H9 (cell line): ENCODE data around the gene SCAF8. TPM values are rescaled to one million over a fixed set of nuclear protein-coding genes. Genes with fewer than 3 reads are reported as not detected.

Experiments used
- DNase-seq: peaks from one replicate; pipeline ENCODE4 v3.0.0-alpha.2; 2017
- H2AFZ ChIP-seq: one replicate; pipeline ENCODE4 v1.6.1; 2013; ENCODE audit warnings: mild to moderate bottlenecking, low read length, control low read depth, moderate library complexity
- H2AK5ac ChIP-seq: 2 replicates; pipeline ENCODE4 v1.6.1; 2013; ENCODE audit warnings: low read length, control low read depth, mixed read lengths; ENCODE audit not compliant: insufficient read length
- H2BK120ac ChIP-seq: one replicate; pipeline ENCODE4 v1.6.1; 2013; ENCODE audit warnings: low read depth, mild to moderate bottlenecking, low read length, control low read depth, inconsistent platforms; ENCODE audit not compliant: poor library complexity, severe bottlenecking
- H2BK12ac ChIP-seq: 2 replicates; pipeline ENCODE4 v1.6.1; 2013; ENCODE audit warnings: low read length, control low read depth, mixed read lengths, low read depth; ENCODE audit not compliant: insufficient read length
- H2BK15ac ChIP-seq: 2 replicates; pipeline ENCODE4 v1.6.1; 2013; ENCODE audit warnings: low read depth, low read length, control low read depth
- H2BK20ac ChIP-seq: one replicate; pipeline ENCODE4 v1.6.1; 2013; ENCODE audit warnings: low read depth, mild to moderate bottlenecking, low read length, control low read depth, inconsistent platforms; ENCODE audit not compliant: poor library complexity, severe bottlenecking
- H2BK5ac ChIP-seq: 2 replicates; pipeline ENCODE4 v1.6.1; 2013; ENCODE audit warnings: low read length, control low read depth, mixed read lengths; ENCODE audit not compliant: insufficient read length
- H3K14ac ChIP-seq: 2 replicates; pipeline ENCODE4 v1.6.1; 2013; ENCODE audit warnings: low read length, control low read depth; ENCODE audit not compliant: insufficient read depth
- H3K18ac ChIP-seq: 2 replicates; pipeline ENCODE4 v1.6.1; 2013; ENCODE audit warnings: low read depth, mild to moderate bottlenecking, mixed read lengths, low read length, control low read depth; ENCODE audit not compliant: insufficient read length
- H3K23ac ChIP-seq: 2 replicates; pipeline ENCODE4 v1.6.1; 2013; ENCODE audit warnings: low read length, control low read depth, mixed read lengths, low read depth; ENCODE audit not compliant: insufficient read length
- H3K23me2 ChIP-seq: 2 replicates; pipeline ENCODE4 v1.6.1; 2013; ENCODE audit warnings: low read depth, mild to moderate bottlenecking, mixed read lengths, low read length, control low read depth; ENCODE audit not compliant: insufficient read length, poor library complexity, severe bottlenecking
- H3K27ac ChIP-seq: 2 replicates; pipeline ENCODE4 v1.5.1; 2013; ENCODE audit warnings: low read length, control low read depth, mixed read lengths, low read depth; ENCODE audit not compliant: insufficient read length
- H3K27me3 ChIP-seq: 2 replicates; pipeline ENCODE4 v1.6.1; 2013; ENCODE audit warnings: low read length, control low read depth, inconsistent platforms; ENCODE audit not compliant: insufficient read depth
- H3K4ac ChIP-seq: 2 replicates; pipeline ENCODE4 v1.6.1; 2013; ENCODE audit warnings: low read depth, mild to moderate bottlenecking, control low read depth, inconsistent platforms, low read length, moderate library complexity
- H3K4me1 ChIP-seq: 2 replicates; pipeline ENCODE4 v1.6.1; 2013; ENCODE audit warnings: low read length, control low read depth, inconsistent platforms; ENCODE audit not compliant: insufficient read depth
- H3K4me2 ChIP-seq: 2 replicates; pipeline ENCODE4 v1.6.1; 2013; ENCODE audit warnings: low read length, control low read depth, mixed read lengths; ENCODE audit not compliant: insufficient read length, insufficient read depth
- H3K56ac ChIP-seq: 2 replicates; pipeline ENCODE4 v1.6.1; 2013; ENCODE audit warnings: low read depth, mild to moderate bottlenecking, mixed read lengths, low read length, control low read depth; ENCODE audit not compliant: insufficient read length
- H3K79me1 ChIP-seq: 2 replicates; pipeline ENCODE4 v1.6.1; 2013; ENCODE audit warnings: low read depth, mild to moderate bottlenecking, moderate library complexity, low read length, control low read depth, inconsistent platforms; ENCODE audit not compliant: insufficient read depth, poor library complexity, severe bottlenecking
- H3K79me2 ChIP-seq: 2 replicates; pipeline ENCODE4 v1.6.1; 2013; ENCODE audit warnings: low read length, control low read depth, inconsistent platforms; ENCODE audit not compliant: insufficient read depth
- H3K9ac ChIP-seq: 2 replicates; pipeline ENCODE4 v1.6.1; 2013; ENCODE audit warnings: low read length, control low read depth, mixed read lengths; ENCODE audit not compliant: insufficient read length; ENCODE audit errors: extremely low read depth
- H3K9me3 ChIP-seq: one replicate; pipeline ENCODE4 v1.6.1; 2013; ENCODE audit warnings: low read depth, low read length, inconsistent platforms; ENCODE audit not compliant: control insufficient read depth
- H3T11ph ChIP-seq: one replicate; pipeline ENCODE4 v1.6.1; 2013; ENCODE audit warnings: mild to moderate bottlenecking, low read length, control low read depth, inconsistent platforms
- H4K20me1 ChIP-seq: one replicate; pipeline ENCODE4 v1.6.1; 2013; ENCODE audit not compliant: control insufficient read depth, insufficient read length, insufficient read depth
- H4K5ac ChIP-seq: 2 replicates; pipeline ENCODE4 v1.6.1; 2013; ENCODE audit warnings: low read depth, mild to moderate bottlenecking, mixed read lengths, low read length, control low read depth; ENCODE audit not compliant: insufficient read length
- H4K8ac ChIP-seq: replicated peaks from 2 replicates; pipeline ENCODE4 v1.6.1; 2013; ENCODE audit warnings: low read length, control low read depth, mixed read lengths, low read depth; ENCODE audit not compliant: insufficient read length
- H4K91ac ChIP-seq: 2 replicates; pipeline ENCODE4 v1.6.1; 2013; ENCODE audit warnings: low read depth, mild to moderate bottlenecking, moderate library complexity, mixed read lengths, low read length, control low read depth; ENCODE audit not compliant: insufficient read length
- H3K27ac Mint-ChIP-seq, 3 experiments: 2 replicates in 2 of 3; 3 replicates in 1 of 3; pipeline ENCODE4 v1.8.0; 2020 to 2021; ENCODE audit warnings: mixed read lengths in 3 of 3, mild to moderate bottlenecking in 1 of 3, moderate library complexity in 1 of 3
- H3K27me3 Mint-ChIP-seq: 2 replicates; pipeline ENCODE4 v1.8.0; 2021; ENCODE audit warnings: low read depth, mild to moderate bottlenecking, moderate library complexity, mixed read lengths
- H3K36me3 Mint-ChIP-seq, 3 experiments: 2 replicates in 2 of 3; 3 replicates in 1 of 3; pipeline ENCODE4 v1.8.0; 2020 to 2021; ENCODE audit warnings: low read depth in 3 of 3, mixed read lengths in 3 of 3; ENCODE audit not compliant: insufficient read depth in 1 of 3
- H3K4me1 Mint-ChIP-seq, 2 experiments: 2 replicates each; pipeline ENCODE4 v1.8.0; 2020; ENCODE audit warnings: mixed read lengths in 2 of 2
- H3K4me3 Mint-ChIP-seq, 2 experiments: 2 replicates in 1 of 2; 3 replicates in 1 of 2; pipeline ENCODE4 v1.8.0; 2020 to 2021; ENCODE audit warnings: mild to moderate bottlenecking in 2 of 2, mixed read lengths in 2 of 2, moderate library complexity in 1 of 2
- H3K9me3 Mint-ChIP-seq, 2 experiments: 2 replicates in 1 of 2; 3 replicates in 1 of 2; pipeline ENCODE4 v1.8.0; 2020; ENCODE audit warnings: mild to moderate bottlenecking in 2 of 2, mixed read lengths in 2 of 2, moderate library complexity in 1 of 2
- WGBS: extraction: QIAGEN DNeasy Blood & Tissue Kit; methylation state at CpG from one replicate; pipeline ENCODE4 v1.1.7; 2013; ENCODE audit warnings: missing lambda C conversion rate, low lambda C conversion rate, mixed read lengths; ENCODE audit not compliant: insufficient read length; ENCODE audit errors: extremely low coverage; 5-methylcytosine and 5-hydroxymethylcytosine counted together
- total RNA-seq: library from RNA; stranded (reverse); gene quantifications from 2 replicates; pipeline ENCODE4 v1.2.1, GENCODE V29; 2021
- TF ChIP-seq, protein P1 (sequence below): fragments of 200-600 bp; sonication (generic); conservative IDR thresholded peaks from 3 replicates; pipeline ENCODE4 v1.8.0; 2021; ENCODE audit warnings: antibody characterized with exemption, mild to moderate bottlenecking

SCAF8 gene
- total RNA-seq, 1 experiment from 2014 or later: 78.5 TPM

GRCh38 chr6:154796484-154796883 lies 63.3 kb downstream of the SCAF8 start:
- no peak overlapping the region for H2BK15ac ChIP-seq
- no peak overlapping the region for H3K23ac ChIP-seq
- no peaks in the 10 kb centered on the region for H3K79me1 ChIP-seq
- no peaks in the 10 kb centered on the region for H4K20me1 ChIP-seq
- no peak overlapping the region for H3K4me3 Mint-ChIP-seq
- DNase-seq: no peak
- TF ChIP-seq, protein P1, sequence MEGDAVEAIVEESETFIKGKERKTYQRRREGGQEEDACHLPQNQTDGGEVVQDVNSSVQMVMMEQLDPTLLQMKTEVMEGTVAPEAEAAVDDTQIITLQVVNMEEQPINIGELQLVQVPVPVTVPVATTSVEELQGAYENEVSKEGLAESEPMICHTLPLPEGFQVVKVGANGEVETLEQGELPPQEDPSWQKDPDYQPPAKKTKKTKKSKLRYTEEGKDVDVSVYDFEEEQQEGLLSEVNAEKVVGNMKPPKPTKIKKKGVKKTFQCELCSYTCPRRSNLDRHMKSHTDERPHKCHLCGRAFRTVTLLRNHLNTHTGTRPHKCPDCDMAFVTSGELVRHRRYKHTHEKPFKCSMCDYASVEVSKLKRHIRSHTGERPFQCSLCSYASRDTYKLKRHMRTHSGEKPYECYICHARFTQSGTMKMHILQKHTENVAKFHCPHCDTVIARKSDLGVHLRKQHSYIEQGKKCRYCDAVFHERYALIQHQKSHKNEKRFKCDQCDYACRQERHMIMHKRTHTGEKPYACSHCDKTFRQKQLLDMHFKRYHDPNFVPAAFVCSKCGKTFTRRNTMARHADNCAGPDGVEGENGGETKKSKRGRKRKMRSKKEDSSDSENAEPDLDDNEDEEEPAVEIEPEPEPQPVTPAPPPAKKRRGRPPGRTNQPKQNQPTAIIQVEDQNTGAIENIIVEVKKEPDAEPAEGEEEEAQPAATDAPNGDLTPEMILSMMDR: no peak
- no peaks in the 10 kb centered on the region for H3K4me1 ChIP-seq
- H3K4me2 ChIP-seq: no peak overlapping the region
- no peak overlapping the region for H4K5ac ChIP-seq
- no peaks in the 10 kb centered on the region for H3K23me2 ChIP-seq
- no peak overlapping the region for H2AK5ac ChIP-seq
- no peak overlapping the region for H3K14ac ChIP-seq
- H3K56ac ChIP-seq: no peak overlapping the region
- H3K4me1 Mint-ChIP-seq: no peaks in the 10 kb centered on the region
- H2BK12ac ChIP-seq: no peak overlapping the region
- no peak overlapping the region for H2BK120ac ChIP-seq
- no peak overlapping the region for H2BK5ac ChIP-seq
- no CpG with 5 or more reads among the region's 3 CpGs for WGBS
- H3K27me3 ChIP-seq: no peaks in the 10 kb centered on the region
- H3K79me2 ChIP-seq: no peaks in the 10 kb centered on the region; the same call in 1 of the 2 replicates
- H4K91ac ChIP-seq: no peak overlapping the region
- no peaks in the 10 kb centered on the region for H3K27me3 Mint-ChIP-seq
- no peak overlapping the region for H3T11ph ChIP-seq
- H3K27ac ChIP-seq: no peak overlapping the region
- H3K36me3 Mint-ChIP-seq: peaks cover 18 to 58% (median 48%) of the 10 kb centered on the region in 3 experiments; a peak in 6 of 7 replicates
- no peaks in the 10 kb centered on the region for H3K9me3 Mint-ChIP-seq
- no peaks in the 10 kb centered on the region for H3K9me3 ChIP-seq
- no peak overlapping the region for H3K18ac ChIP-seq
- no peak overlapping the region for H3K9ac ChIP-seq
- H2BK20ac ChIP-seq: no peak overlapping the region
- H4K8ac ChIP-seq: no peak overlapping the region
- no peak overlapping the region for H3K4ac ChIP-seq
- H2AFZ ChIP-seq: no peak overlapping the region
- H3K27ac Mint-ChIP-seq: no peak overlapping the region
